ENCODE data around the gene LHX2.

- TF ChIP-seq EZH2 (IDR thresholded peaks at IDR 0.05; ENCODE audit: low read depth) (no peak), CTCF (conservative IDR thresholded peaks at IDR 0.05) (no peak)
These were observed 10.6 kb upstream of the LHX2 start for GRCh38 chr9:124000784-124001457.

Data from PC-9 (cell line).